HEK293 (cell line): ENCODE measurements around the gene ULBP2.
A peak's percentile ranks its signal among the peaks of the same experiment; 100 is the strongest.

Experiments used
- BCL11A ChIP-seq: fragments of 450-650 bp; formaldehyde crosslinking; IDR thresholded peaks from 2 replicates; pipeline ENCODE4 v1.5.1; 2016; ENCODE audit warnings: low read depth, missing biosample characterization, missing genetic modification characterization
- GLIS1 ChIP-seq: fragments of 450-650 bp; formaldehyde crosslinking; IDR thresholded peaks from 2 replicates; pipeline ENCODE4 v1.5.1; 2016; ENCODE audit warnings: missing biosample characterization, missing genetic modification characterization
- OSR2 ChIP-seq: fragments of 450-650 bp; formaldehyde crosslinking; IDR thresholded peaks from 2 replicates; pipeline ENCODE4 v1.5.1; 2016; ENCODE audit warnings: missing biosample characterization, missing genetic modification characterization
- PRDM1 ChIP-seq: fragments of 450-650 bp; formaldehyde crosslinking; IDR thresholded peaks from 2 replicates; pipeline ENCODE4; 2016; ENCODE audit warnings: missing biosample characterization, missing genetic modification characterization
- ZFP37 ChIP-seq: fragments of 450-650 bp; formaldehyde crosslinking; IDR thresholded peaks from 2 replicates; pipeline ENCODE4 v1.5.1; 2016; ENCODE audit warnings: missing biosample characterization, missing genetic modification characterization
- ZNF114 ChIP-seq: fragments of 450-650 bp; formaldehyde crosslinking; IDR thresholded peaks from 2 replicates; pipeline ENCODE4 v1.5.0; 2017; ENCODE audit warnings: missing biosample characterization, missing genetic modification characterization
- ZNF132 ChIP-seq: fragments of 450-650 bp; formaldehyde crosslinking; IDR thresholded peaks from 2 replicates; pipeline ENCODE4 v1.5.1; 2017; ENCODE audit warnings: missing biosample characterization, missing genetic modification characterization, borderline replicate concordance
- ZNF133 ChIP-seq: fragments of 450-650 bp; formaldehyde crosslinking; IDR thresholded peaks from 2 replicates; pipeline ENCODE4 v1.5.1; 2016; ENCODE audit warnings: missing biosample characterization, missing genetic modification characterization
- ZNF138 ChIP-seq: fragments of 450-650 bp; formaldehyde crosslinking; IDR thresholded peaks from 2 replicates; pipeline ENCODE4 v1.5.1; 2016; ENCODE audit warnings: missing biosample characterization, missing genetic modification characterization, borderline replicate concordance
- ZNF157 ChIP-seq: fragments of 450-650 bp; formaldehyde crosslinking; IDR thresholded peaks from 2 replicates; pipeline ENCODE4 v1.5.1; 2016; ENCODE audit warnings: missing biosample characterization, missing genetic modification characterization
- ZNF184 ChIP-seq: fragments of 450-650 bp; IDR thresholded peaks from 2 replicates; pipeline ENCODE4 v1.5.1; 2018; ENCODE audit warnings: missing biosample characterization, mild to moderate bottlenecking, missing genetic modification characterization
- ZNF2 ChIP-seq: fragments of 450-650 bp; formaldehyde crosslinking; IDR thresholded peaks from 2 replicates; pipeline ENCODE4 v1.5.1; 2016; ENCODE audit warnings: missing biosample characterization, missing genetic modification characterization
- ZNF239 ChIP-seq: fragments of 450-650 bp; formaldehyde crosslinking; IDR thresholded peaks from 2 replicates; pipeline ENCODE4 v1.5.1; 2016; ENCODE audit warnings: missing biosample characterization, missing genetic modification characterization
- ZNF366 ChIP-seq: fragments of 450-650 bp; formaldehyde crosslinking; conservative IDR thresholded peaks from 2 replicates; pipeline ENCODE4 v1.5.1; 2016; ENCODE audit warnings: missing biosample characterization, missing genetic modification characterization
- ZNF37A ChIP-seq: fragments of 450-650 bp; IDR thresholded peaks from 2 replicates; pipeline ENCODE4 v1.5.1; 2018; ENCODE audit warnings: missing biosample characterization, missing genetic modification characterization
- ZNF473 ChIP-seq: fragments of 450-650 bp; formaldehyde crosslinking; IDR thresholded peaks from 2 replicates; pipeline ENCODE4 v1.5.1; 2017; ENCODE audit warnings: missing biosample characterization, missing genetic modification characterization
- ZNF548 ChIP-seq: fragments of 450-650 bp; formaldehyde crosslinking; IDR thresholded peaks from 2 replicates; pipeline ENCODE4 v1.5.1; 2016; ENCODE audit warnings: missing biosample characterization, missing genetic modification characterization
- ZNF621 ChIP-seq: fragments of 450-650 bp; formaldehyde crosslinking; IDR thresholded peaks from 2 replicates; pipeline ENCODE4 v1.5.1; 2017; ENCODE audit warnings: missing biosample characterization, missing genetic modification characterization
- ZNF654 ChIP-seq: fragments of 450-650 bp; formaldehyde crosslinking; IDR thresholded peaks from 2 replicates; pipeline ENCODE4 v1.5.1; 2016; ENCODE audit warnings: low read depth, missing biosample characterization, missing genetic modification characterization
- ZNF660 ChIP-seq: fragments of 450-650 bp; IDR thresholded peaks from 2 replicates; pipeline ENCODE4 v1.5.1; 2018; ENCODE audit warnings: missing biosample characterization, mild to moderate bottlenecking, missing genetic modification characterization
- ZNF768 ChIP-seq: fragments of 450-650 bp; formaldehyde crosslinking; IDR thresholded peaks from 2 replicates; pipeline ENCODE4 v1.5.1; 2018; ENCODE audit warnings: missing biosample characterization, mild to moderate bottlenecking, missing genetic modification characterization
- TF ChIP-seq, protein P1 (sequence below): fragments of 450-650 bp; formaldehyde crosslinking; IDR thresholded peaks from 2 replicates; pipeline ENCODE4 v1.5.1; 2016; ENCODE audit warnings: missing biosample characterization, missing genetic modification characterization
- TF ChIP-seq, protein P2 (sequence below): fragments of 450-650 bp; formaldehyde crosslinking; IDR thresholded peaks from 2 replicates; pipeline ENCODE4 v1.5.1; 2017; ENCODE audit warnings: missing biosample characterization, missing genetic modification characterization
- TF ChIP-seq, protein P3 (sequence below): fragments of 450-650 bp; formaldehyde crosslinking; IDR thresholded peaks from 2 replicates; pipeline ENCODE4 v1.5.1; 2016; ENCODE audit warnings: missing biosample characterization, missing genetic modification characterization
- TF ChIP-seq, protein P4 (sequence below): fragments of 450-650 bp; formaldehyde crosslinking; IDR thresholded peaks from 2 replicates; pipeline ENCODE4 v1.5.1; 2017; ENCODE audit warnings: missing biosample characterization, mild to moderate bottlenecking, missing genetic modification characterization, moderate library complexity

The ULBP2 gene

DNA sequence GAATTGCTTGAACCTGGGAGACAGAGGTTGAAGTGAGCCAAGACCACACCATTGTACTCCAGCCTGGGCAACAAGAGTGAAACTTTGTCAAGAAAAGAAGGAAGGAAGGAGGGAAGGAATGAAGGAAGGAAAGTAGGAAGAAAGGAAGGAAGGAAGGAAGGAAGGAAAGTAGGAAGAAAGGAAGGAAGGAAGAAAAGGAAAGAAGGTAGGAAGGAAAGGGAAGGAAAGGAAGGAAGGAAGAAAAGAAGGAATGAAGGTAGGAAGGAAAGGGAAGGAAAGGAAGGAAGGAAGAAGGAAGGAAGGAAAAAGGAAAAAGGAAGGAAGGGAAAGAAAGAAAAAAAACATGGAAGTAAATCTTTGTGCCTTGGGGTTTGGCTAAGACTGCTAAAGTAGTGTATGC, 33.6 kb downstream of the ULBP2 start (continued):
- TF ChIP-seq ZNF157 (tag by site-specific recombination), result 0 out of 2 replicates have a peak, but pooled peaks have one; percentile 30
- TF ChIP-seq ZNF132 (tag by site-specific recombination), result no peak
- TF ChIP-seq ZNF133 (tag by site-specific recombination), result no peak
- TF ChIP-seq ZNF654 (tag by site-specific recombination), result no peak
- TF ChIP-seq ZNF366 (tag by site-specific recombination), result peak; percentile 100
- TF ChIP-seq, protein P1, sequence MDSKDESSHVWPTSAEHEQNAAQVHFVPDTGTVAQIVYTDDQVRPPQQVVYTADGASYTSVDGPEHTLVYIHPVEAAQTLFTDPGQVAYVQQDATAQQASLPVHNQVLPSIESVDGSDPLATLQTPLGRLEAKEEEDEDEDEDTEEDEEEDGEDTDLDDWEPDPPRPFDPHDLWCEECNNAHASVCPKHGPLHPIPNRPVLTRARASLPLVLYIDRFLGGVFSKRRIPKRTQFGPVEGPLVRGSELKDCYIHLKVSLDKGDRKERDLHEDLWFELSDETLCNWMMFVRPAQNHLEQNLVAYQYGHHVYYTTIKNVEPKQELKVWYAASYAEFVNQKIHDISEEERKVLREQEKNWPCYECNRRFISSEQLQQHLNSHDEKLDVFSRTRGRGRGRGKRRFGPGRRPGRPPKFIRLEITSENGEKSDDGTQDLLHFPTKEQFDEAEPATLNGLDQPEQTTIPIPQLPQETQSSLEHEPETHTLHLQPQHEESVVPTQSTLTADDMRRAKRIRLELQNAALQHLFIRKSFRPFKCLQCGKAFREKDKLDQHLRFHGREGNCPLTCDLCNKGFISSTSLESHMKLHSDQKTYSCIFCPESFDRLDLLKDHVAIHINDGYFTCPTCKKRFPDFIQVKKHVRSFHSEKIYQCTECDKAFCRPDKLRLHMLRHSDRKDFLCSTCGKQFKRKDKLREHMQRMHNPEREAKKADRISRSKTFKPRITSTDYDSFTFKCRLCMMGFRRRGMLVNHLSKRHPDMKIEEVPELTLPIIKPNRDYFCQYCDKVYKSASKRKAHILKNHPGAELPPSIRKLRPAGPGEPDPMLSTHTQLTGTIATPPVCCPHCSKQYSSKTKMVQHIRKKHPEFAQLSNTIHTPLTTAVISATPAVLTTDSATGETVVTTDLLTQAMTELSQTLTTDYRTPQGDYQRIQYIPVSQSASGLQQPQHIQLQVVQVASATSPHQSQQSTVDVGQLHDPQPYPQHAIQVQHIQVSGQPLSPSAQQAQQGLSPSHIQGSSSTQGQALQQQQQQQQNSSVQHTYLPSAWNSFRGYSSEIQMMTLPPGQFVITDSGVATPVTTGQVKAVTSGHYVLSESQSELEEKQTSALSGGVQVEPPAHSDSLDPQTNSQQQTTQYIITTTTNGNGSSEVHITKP, result no peak
- TF ChIP-seq ZNF2 (tag by site-specific recombination), result no peak
- peak; percentile 98 for TF ChIP-seq PRDM1
- no peak for TF ChIP-seq ZNF37A (tag by site-specific recombination)
- TF ChIP-seq ZNF621 (tag by site-specific recombination), result no peak
- TF ChIP-seq GLIS1, result no peak
- 0 out of 2 replicates have a peak, but pooled peaks have one; percentile 41 for TF ChIP-seq ZNF473 (tag by site-specific recombination)
- TF ChIP-seq, protein P2, sequence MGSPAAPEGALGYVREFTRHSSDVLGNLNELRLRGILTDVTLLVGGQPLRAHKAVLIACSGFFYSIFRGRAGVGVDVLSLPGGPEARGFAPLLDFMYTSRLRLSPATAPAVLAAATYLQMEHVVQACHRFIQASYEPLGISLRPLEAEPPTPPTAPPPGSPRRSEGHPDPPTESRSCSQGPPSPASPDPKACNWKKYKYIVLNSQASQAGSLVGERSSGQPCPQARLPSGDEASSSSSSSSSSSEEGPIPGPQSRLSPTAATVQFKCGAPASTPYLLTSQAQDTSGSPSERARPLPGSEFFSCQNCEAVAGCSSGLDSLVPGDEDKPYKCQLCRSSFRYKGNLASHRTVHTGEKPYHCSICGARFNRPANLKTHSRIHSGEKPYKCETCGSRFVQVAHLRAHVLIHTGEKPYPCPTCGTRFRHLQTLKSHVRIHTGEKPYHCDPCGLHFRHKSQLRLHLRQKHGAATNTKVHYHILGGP (tag by site-specific recombination), result 0 out of 2 replicates have a peak, but pooled peaks have one; percentile 22
- peak; percentile 28; the same call in 1 of the 2 replicates for TF ChIP-seq ZNF548 (tag by site-specific recombination)
- TF ChIP-seq ZNF138 (tag by site-specific recombination), result no peak
- TF ChIP-seq BCL11A (tag by site-specific recombination), result no peak
- TF ChIP-seq ZNF114, result peak; percentile 36; the same call in 1 of the 2 replicates
- TF ChIP-seq, protein P3, sequence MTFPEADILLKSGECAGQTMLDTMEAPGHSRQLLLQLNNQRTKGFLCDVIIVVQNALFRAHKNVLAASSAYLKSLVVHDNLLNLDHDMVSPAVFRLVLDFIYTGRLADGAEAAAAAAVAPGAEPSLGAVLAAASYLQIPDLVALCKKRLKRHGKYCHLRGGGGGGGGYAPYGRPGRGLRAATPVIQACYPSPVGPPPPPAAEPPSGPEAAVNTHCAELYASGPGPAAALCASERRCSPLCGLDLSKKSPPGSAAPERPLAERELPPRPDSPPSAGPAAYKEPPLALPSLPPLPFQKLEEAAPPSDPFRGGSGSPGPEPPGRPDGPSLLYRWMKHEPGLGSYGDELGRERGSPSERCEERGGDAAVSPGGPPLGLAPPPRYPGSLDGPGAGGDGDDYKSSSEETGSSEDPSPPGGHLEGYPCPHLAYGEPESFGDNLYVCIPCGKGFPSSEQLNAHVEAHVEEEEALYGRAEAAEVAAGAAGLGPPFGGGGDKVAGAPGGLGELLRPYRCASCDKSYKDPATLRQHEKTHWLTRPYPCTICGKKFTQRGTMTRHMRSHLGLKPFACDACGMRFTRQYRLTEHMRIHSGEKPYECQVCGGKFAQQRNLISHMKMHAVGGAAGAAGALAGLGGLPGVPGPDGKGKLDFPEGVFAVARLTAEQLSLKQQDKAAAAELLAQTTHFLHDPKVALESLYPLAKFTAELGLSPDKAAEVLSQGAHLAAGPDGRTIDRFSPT (tag by site-specific recombination), result no peak
- no peak for TF ChIP-seq ZNF184 (tag by site-specific recombination)
- 0 out of 2 replicates have a peak, but pooled peaks have one; percentile 29 for TF ChIP-seq ZNF239 (tag by site-specific recombination)
- TF ChIP-seq ZNF768, result no peak
- TF ChIP-seq, protein P4, sequence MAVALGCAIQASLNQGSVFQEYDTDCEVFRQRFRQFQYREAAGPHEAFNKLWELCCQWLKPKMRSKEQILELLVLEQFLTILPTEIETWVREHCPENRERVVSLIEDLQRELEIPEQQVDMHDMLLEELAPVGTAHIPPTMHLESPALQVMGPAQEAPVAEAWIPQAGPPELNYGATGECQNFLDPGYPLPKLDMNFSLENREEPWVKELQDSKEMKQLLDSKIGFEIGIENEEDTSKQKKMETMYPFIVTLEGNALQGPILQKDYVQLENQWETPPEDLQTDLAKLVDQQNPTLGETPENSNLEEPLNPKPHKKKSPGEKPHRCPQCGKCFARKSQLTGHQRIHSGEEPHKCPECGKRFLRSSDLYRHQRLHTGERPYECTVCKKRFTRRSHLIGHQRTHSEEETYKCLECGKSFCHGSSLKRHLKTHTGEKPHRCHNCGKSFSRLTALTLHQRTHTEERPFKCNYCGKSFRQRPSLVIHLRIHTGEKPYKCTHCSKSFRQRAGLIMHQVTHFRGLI, result no peak
- TF ChIP-seq OSR2 (tag by site-specific recombination), result no peak
- TF ChIP-seq ZNF660 (tag by site-specific recombination), result no peak
- TF ChIP-seq ZFP37 (tag by site-specific recombination), result no peak
